ENCODE measurements around the gene BMI1. TPM values are rescaled to one million over a fixed set of nuclear protein-coding genes. Genes with fewer than 3 reads are reported as not detected.

The BMI1 gene
- total and polyA plus RNA-seq, 7 donors: 21.4 to 57.6 (median 42.4) TPM

- 67 to 74% (median 72%) methylated on average over 4 of the region's 4 CpGs for whole genome bisulfite sequencing, 3 donors
Measured at GRCh38 chr10:22365644-22366434, 44.9 kb downstream of the BMI1 start.

DNA sequence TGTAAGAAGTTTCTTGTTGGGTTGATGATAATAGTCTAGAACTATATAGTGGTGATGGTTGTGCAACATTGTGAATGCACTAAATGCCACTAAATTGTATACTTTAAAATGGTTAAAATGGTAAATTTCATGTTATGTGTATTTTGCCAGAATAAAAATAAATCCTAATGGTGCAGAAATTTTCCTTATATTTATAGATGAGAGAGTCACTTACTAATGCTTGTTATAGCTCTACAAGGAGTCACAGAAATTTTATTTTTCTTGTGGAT is 45.5 kb downstream of the BMI1 start:
- no peak overlapping the region for H3K4me3 ChIP-seq
- no peaks in the 10 kb centered on the region for H3K4me1 ChIP-seq
- no peaks in the 10 kb centered on the region for H3K9me3 ChIP-seq
- H3K36me3 ChIP-seq (ENCODE audit: insufficient read depth in 1 of 2, low read depth in 1 of 2): no peaks in the 10 kb centered on the region
- ATAC-seq (no peak), DNase-seq (no peak)
- H3K27ac ChIP-seq: no peak overlapping the region
- intact Hi-C loops (cut with DNase I): no loop called here
- no peak for TF ChIP-seq CTCF (IDR thresholded peaks at IDR 0.05)
- no peaks in the 10 kb centered on the region for H3K27me3 ChIP-seq (ENCODE audit: insufficient read depth in 3 of 3, low read length in 2 of 3)

More at GRCh38 chr10:22365644-22366434, 44.9 kb downstream of the BMI1 start:
- Histone ChIP-seq H3K4me1 (no peaks in the 10 kb centered on the region), H3K27ac (no peak overlapping the region), H3K9me3 (no peaks in the 10 kb centered on the region), H3K36me3 (ENCODE audit: insufficient read depth in 1 of 2, low read depth in 1 of 2) (no peaks in the 10 kb centered on the region), H3K27me3 (ENCODE audit: insufficient read depth in 3 of 3, low read length in 2 of 3) (no peaks in the 10 kb centered on the region), H3K4me3 (no peak overlapping the region)
- DNase-seq (no peak), ATAC-seq (no peak)
- no peak for TF ChIP-seq CTCF (IDR thresholded peaks at IDR 0.05)
- intact Hi-C loops (cut with DNase I): no loop called here

GRCh38 chr10:22366771-22367170 is 45.9 kb downstream of the BMI1 start:
- WGBS, 3 donors: 62 to 71% (median 64%) methylated on average over 2 of the region's 2 CpGs
- TF ChIP-seq CTCF (IDR thresholded peaks at IDR 0.05): no peak
- Histone ChIP-seq H3K27me3 (ENCODE audit: insufficient read depth in 3 of 3, low read length in 2 of 3) (no peaks in the 10 kb centered on the region), H3K36me3 (ENCODE audit: insufficient read depth in 1 of 2, low read depth in 1 of 2) (no peaks in the 10 kb centered on the region), H3K27ac (no peak overlapping the region), H3K4me3 (no peak overlapping the region), H3K4me1 (no peaks in the 10 kb centered on the region), H3K9me3 (no peaks in the 10 kb centered on the region)
- intact Hi-C loops (cut with DNase I): no loop called here
- ATAC-seq (no peak), DNase-seq (no peak)

DNA sequence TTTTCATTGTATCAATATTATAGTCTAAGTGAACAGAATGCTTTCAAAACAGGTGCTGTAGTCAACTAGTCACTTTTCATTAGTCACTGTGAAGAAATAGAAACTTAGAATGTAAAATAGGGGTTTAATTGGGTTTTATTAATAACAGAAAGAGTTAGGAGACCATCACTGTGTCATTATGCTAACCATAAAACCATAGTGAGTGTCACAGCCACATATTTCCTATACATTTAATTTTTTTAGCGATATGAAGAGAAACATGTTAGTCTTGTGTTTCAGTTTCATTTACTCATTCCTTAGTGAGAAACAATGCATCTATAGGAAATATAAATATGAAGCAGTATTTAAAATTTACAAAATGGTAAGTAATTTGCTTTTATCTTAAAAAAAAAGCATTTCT is 46.6 kb downstream of the BMI1 start:
- H3K4me3 ChIP-seq: no peak overlapping the region
- ATAC-seq (no peak), DNase-seq (no peak)
- H3K27ac ChIP-seq: no peak overlapping the region
- H3K36me3 ChIP-seq (ENCODE audit: insufficient read depth in 1 of 2, low read depth in 1 of 2): no peaks in the 10 kb centered on the region
- intact Hi-C loops (cut with DNase I): no loop called here
- H3K9me3 ChIP-seq: no peaks in the 10 kb centered on the region
- H3K27me3 ChIP-seq (ENCODE audit: insufficient read depth in 3 of 3, low read length in 2 of 3): no peaks in the 10 kb centered on the region
- no peak for TF ChIP-seq CTCF (IDR thresholded peaks at IDR 0.05)
- H3K4me1 ChIP-seq: no peaks in the 10 kb centered on the region
- WGBS, 3 donors: 92 to 97% (median 94%) methylated on average over 1 of the region's 1 CpG

DNA sequence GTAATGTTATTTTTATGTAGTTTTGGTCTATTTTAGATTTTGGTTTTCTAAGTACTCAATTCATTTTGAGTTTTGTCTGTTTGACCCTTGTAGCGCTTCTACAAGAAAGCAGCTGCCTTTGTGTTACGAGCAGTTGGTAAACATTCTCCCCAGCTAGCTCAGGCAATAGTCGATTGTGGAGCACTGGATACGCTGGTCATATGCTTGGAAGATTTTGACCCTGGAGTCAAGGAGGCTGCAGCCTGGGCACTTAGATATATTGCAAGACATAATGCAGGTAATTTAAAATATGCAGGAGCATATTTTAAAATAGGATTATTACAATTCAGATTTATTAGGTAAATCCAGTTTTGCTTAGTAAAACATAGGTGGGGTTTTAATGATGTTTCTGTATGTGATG is 47.5 kb downstream of the BMI1 start:
- no peak for ATAC-seq
- intact Hi-C loops (cut with DNase I): no loop called here
- Histone ChIP-seq H3K4me1 (no peaks in the 10 kb centered on the region), H3K27ac (no peak overlapping the region), H3K27me3 (ENCODE audit: insufficient read depth in 3 of 3, low read length in 2 of 3) (no peaks in the 10 kb centered on the region), H3K36me3 (ENCODE audit: insufficient read depth in 1 of 2, low read depth in 1 of 2) (no peaks in the 10 kb centered on the region), H3K4me3 (no peak overlapping the region), H3K9me3 (no peaks in the 10 kb centered on the region)
- TF ChIP-seq CTCF (IDR thresholded peaks at IDR 0.05): no peak
- 89 to 92% (median 91%) methylated on average over 4 of the region's 4 CpGs for WGBS, 3 donors
- DNase-seq: no peak

Data from psoas muscle (tissue), 8 donors.